ENCODE results near the gene JAKMIP3. TPM values are rescaled to one million over a fixed set of nuclear protein-coding genes. Genes with fewer than 3 reads are reported as not detected.
A peak's percentile ranks its signal among the peaks of the same experiment; 100 is the strongest.

JAKMIP3 gene
- total and polyA plus RNA-seq, 2 experiments from 2014 or later: 0.04 TPM; not detected in 1

DNA sequence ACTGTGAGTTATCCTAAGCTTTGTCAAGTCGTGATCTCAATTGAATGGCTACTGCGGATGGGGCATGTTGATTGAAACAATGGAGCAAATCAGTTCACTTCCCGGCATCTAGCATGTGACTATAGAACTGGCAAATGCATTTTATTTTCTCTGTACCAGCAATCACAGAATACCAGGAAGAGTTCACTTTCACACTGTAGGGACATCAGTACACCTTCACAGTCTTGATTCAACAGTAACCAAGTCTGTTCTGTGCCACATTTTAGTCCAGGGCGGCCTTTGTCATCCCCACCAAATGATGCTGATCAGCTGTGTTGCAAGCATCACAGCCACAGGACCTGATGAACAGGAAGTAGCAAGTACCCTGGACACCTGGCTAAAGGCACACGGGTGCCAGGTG, 32.1 kb upstream of the JAKMIP3 start:
- no peak overlapping the region for H3K9ac ChIP-seq
- no peak overlapping the region for H3K27ac ChIP-seq
- H4K20me1 ChIP-seq (ENCODE audit: insufficient read depth): no peaks in the 10 kb centered on the region
- no peak overlapping the region for H3K4me3 ChIP-seq
- TF ChIP-seq EZH2phosphoT487 (IDR thresholded peaks at IDR 0.05; ENCODE audit: insufficient read depth, low read depth): no peak
- TF ChIP-seq EZH2 (IDR thresholded peaks at IDR 0.05; ENCODE audit: insufficient read depth, poor library complexity, severe bottlenecking): no peak
- peaks cover 62% of the 10 kb centered on the region for H3K27me3 ChIP-seq (replicated peaks; ENCODE audit: insufficient read depth)
- 63 to 64% methylated on average over 5 of the region's 5 CpGs for WGBS, 2 experiments (ENCODE audit: low coverage in 1 of 2, low lambda C conversion rate in 2 of 2, missing lambda C conversion rate in 2 of 2)
- no peak overlapping the region for H3K4me2 ChIP-seq (ENCODE audit: unreplicated experiment)
- H3K79me2 ChIP-seq (ENCODE audit: insufficient read depth): no peaks in the 10 kb centered on the region
- no peak for DNase-seq
- H3K36me3 ChIP-seq (ENCODE audit: low read depth): no peaks in the 10 kb centered on the region
- H3F3A ChIP-seq (ENCODE audit: insufficient read depth): no peaks in the 10 kb centered on the region
- H3K9me2 ChIP-seq (ENCODE audit: insufficient read depth): no peaks in the 10 kb centered on the region
- H3K9me3 ChIP-seq (ENCODE audit: low read depth): no peaks in the 10 kb centered on the region
- in situ Hi-C loops (cut with MboI): no loop called here
- no peak overlapping the region for H2AFZ ChIP-seq
- H3K4me1 ChIP-seq (ENCODE audit: insufficient read depth): no peaks in the 10 kb centered on the region

GRCh38 chr10:132035476-132035875, 30.3 kb upstream of the JAKMIP3 start:
- H3K79me2 ChIP-seq (ENCODE audit: insufficient read depth): no peaks in the 10 kb centered on the region
- H3K27me3 ChIP-seq (replicated peaks; ENCODE audit: insufficient read depth): peaks cover 55% of the 10 kb centered on the region
- H3K4me3 ChIP-seq: no peak overlapping the region
- H3K4me1 ChIP-seq (ENCODE audit: insufficient read depth): no peaks in the 10 kb centered on the region
- H3K9ac ChIP-seq: no peak overlapping the region
- WGBS, 2 experiments (ENCODE audit: low coverage in 1 of 2, low lambda C conversion rate in 2 of 2, missing lambda C conversion rate in 2 of 2): 66 to 71% methylated on average over 8 of the region's 8 CpGs
- H3K36me3 ChIP-seq (ENCODE audit: low read depth): no peaks in the 10 kb centered on the region
- H3K27ac ChIP-seq: no peak overlapping the region
- no peaks in the 10 kb centered on the region for H3K9me2 ChIP-seq (ENCODE audit: insufficient read depth)
- TF ChIP-seq EZH2 (IDR thresholded peaks at IDR 0.05; ENCODE audit: insufficient read depth, poor library complexity, severe bottlenecking) (no peak), EZH2phosphoT487 (IDR thresholded peaks at IDR 0.05; ENCODE audit: insufficient read depth, low read depth) (no peak)
- H4K20me1 ChIP-seq (ENCODE audit: insufficient read depth): no peaks in the 10 kb centered on the region
- H3K9me3 ChIP-seq (ENCODE audit: low read depth): no peaks in the 10 kb centered on the region
- no peaks in the 10 kb centered on the region for H3F3A ChIP-seq (ENCODE audit: insufficient read depth)
- no peak overlapping the region for H2AFZ ChIP-seq
- DNase-seq: no peak
- no peak overlapping the region for H3K4me2 ChIP-seq (ENCODE audit: unreplicated experiment)
- in situ Hi-C loops (cut with MboI): no loop called here

- Histone ChIP-seq H3K9me3 (ENCODE audit: low read depth) (no peaks in the 10 kb centered on the region), H3K27me3 (replicated peaks; ENCODE audit: insufficient read depth) (peaks cover 55% of the 10 kb centered on the region), H3K9ac (no peak overlapping the region), H3K79me2 (ENCODE audit: insufficient read depth) (no peaks in the 10 kb centered on the region), H4K20me1 (ENCODE audit: insufficient read depth) (no peaks in the 10 kb centered on the region), H3K27ac (no peak overlapping the region), H3K4me1 (ENCODE audit: insufficient read depth) (no peaks in the 10 kb centered on the region), H2AFZ (peak overlapping the region; percentile 54), H3K4me2 (ENCODE audit: unreplicated experiment) (peak overlapping the region; percentile 59), H3K9me2 (ENCODE audit: insufficient read depth) (no peaks in the 10 kb centered on the region), H3K4me3 (peak overlapping the region; percentile 54), H3K36me3 (ENCODE audit: low read depth) (no peaks in the 10 kb centered on the region), H3F3A (ENCODE audit: insufficient read depth) (no peaks in the 10 kb centered on the region)
- 3% methylated on average over 34 to 73 of the region's 100 CpGs for WGBS, 2 experiments (ENCODE audit: low coverage in 1 of 2, low lambda C conversion rate in 2 of 2, missing lambda C conversion rate in 2 of 2)
- in situ Hi-C loops (cut with MboI): no loop called here
- DNase-seq: peak; percentile 54
- no peak for TF ChIP-seq EZH2 (IDR thresholded peaks at IDR 0.05; ENCODE audit: insufficient read depth, poor library complexity, severe bottlenecking)
- TF ChIP-seq EZH2phosphoT487 (IDR thresholded peaks at IDR 0.05; ENCODE audit: insufficient read depth, low read depth): no peak
These were observed 29.4 kb upstream of the JAKMIP3 start for GRCh38 chr10:132036153-132036886.

DNA sequence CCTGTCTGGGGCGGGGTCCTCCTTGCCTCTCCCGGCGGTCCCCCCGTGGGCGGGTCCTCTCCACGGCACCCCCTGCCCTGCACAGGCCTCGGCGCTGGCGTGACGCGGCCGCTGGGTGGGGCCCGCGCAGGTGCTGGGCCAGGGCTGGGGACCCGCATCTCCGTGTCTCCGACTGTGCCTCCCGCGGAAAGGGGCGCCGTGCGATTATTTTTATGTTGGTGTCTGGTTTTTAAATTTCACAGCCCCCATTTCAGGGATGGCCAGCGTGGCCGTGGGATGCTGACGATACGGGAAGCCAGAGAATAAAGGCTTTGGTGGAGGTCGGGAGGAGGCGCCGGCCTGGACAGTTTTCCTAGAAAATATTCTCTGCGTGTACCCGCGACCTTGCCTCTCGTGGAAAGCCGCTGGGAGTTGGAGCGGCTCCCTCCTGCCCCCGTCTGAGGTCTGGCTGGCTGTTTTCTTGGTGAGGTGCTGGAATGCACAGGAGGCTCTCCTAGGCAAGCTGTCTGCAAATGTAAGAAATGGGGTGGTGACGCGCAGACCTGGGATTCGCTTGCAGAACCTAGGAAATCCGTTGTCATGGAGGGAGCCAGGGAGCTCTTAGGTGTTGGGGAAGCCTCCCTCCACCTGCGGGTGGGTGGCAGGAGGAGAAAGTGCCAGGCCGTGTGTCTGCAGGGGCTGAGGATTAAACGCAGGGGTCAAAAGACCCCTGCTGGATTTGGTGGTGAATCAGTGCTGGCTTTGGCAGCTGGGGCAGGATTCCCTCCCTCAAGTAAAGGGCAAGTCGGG, 28.7 kb upstream of the JAKMIP3 start:
- no peak overlapping the region for H2AFZ ChIP-seq
- peak; percentile 68 for TF ChIP-seq EZH2 (IDR thresholded peaks at IDR 0.05; ENCODE audit: insufficient read depth, poor library complexity, severe bottlenecking)
- no peak for TF ChIP-seq EZH2phosphoT487 (IDR thresholded peaks at IDR 0.05; ENCODE audit: insufficient read depth, low read depth)
- no peak overlapping the region for H3K9ac ChIP-seq
- H3K9me3 ChIP-seq (ENCODE audit: low read depth): no peaks in the 10 kb centered on the region
- in situ Hi-C loops (cut with MboI): no loop called here
- no peaks in the 10 kb centered on the region for H3F3A ChIP-seq (ENCODE audit: insufficient read depth)
- no peaks in the 10 kb centered on the region for H3K9me2 ChIP-seq (ENCODE audit: insufficient read depth)
- DNase-seq: no peak
- H3K4me2 ChIP-seq (ENCODE audit: unreplicated experiment): peak overlapping the region; percentile 59
- no peaks in the 10 kb centered on the region for H3K36me3 ChIP-seq (ENCODE audit: low read depth)
- H3K4me1 ChIP-seq (ENCODE audit: insufficient read depth): no peaks in the 10 kb centered on the region
- H3K27ac ChIP-seq: no peak overlapping the region
- peaks cover 55% of the 10 kb centered on the region for H3K27me3 ChIP-seq (replicated peaks; ENCODE audit: insufficient read depth)
- no peaks in the 10 kb centered on the region for H4K20me1 ChIP-seq (ENCODE audit: insufficient read depth)
- peak overlapping the region; percentile 54; the same call in 1 of the 2 replicates for H3K4me3 ChIP-seq
- H3K79me2 ChIP-seq (ENCODE audit: insufficient read depth): no peaks in the 10 kb centered on the region
- 18 to 20% methylated on average over 31 to 36 of the region's 44 CpGs for WGBS, 2 experiments (ENCODE audit: low coverage in 1 of 2, low lambda C conversion rate in 2 of 2, missing lambda C conversion rate in 2 of 2)
